GM15510 (cell line): ENCODE data around the gene DDN.

Source experiments
- POLR2A ChIP-seq: IDR thresholded peaks from 3 replicates; pipeline ENCODE4 v1.6.1; 2011; ENCODE audit warnings: borderline replicate concordance; ENCODE audit not compliant: insufficient read length; ENCODE audit errors: extremely low read depth

The DDN gene

GRCh38 chr12:49010092-49010668 is 11.0 kb upstream of the DDN start:
- TF ChIP-seq POLR2A: no peak

GRCh38 chr12:49008943-49009342 is 9.8 kb upstream of the DDN start:
- TF ChIP-seq POLR2A: no peak

DNA sequence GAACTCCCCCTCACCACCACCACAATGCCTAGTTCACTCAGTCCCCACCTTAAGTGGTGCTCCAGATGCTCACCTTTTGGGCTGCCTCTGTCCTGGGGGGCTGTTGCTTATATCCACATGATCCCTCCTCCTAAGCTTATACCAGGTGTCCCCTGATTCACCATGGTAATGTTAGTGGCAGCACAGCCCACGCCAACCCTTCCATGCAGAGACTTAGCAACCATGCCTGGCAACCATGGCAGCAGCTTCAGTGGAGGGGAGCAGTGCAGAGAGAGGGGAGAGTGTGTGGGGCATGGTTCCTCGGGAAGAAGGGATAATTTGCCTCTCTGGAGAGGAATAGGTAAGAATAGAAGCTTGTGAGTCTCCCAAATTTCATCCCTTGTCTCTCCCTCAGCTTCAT is 1.2 kb upstream of the DDN start:
- no peak for TF ChIP-seq POLR2A

DNA sequence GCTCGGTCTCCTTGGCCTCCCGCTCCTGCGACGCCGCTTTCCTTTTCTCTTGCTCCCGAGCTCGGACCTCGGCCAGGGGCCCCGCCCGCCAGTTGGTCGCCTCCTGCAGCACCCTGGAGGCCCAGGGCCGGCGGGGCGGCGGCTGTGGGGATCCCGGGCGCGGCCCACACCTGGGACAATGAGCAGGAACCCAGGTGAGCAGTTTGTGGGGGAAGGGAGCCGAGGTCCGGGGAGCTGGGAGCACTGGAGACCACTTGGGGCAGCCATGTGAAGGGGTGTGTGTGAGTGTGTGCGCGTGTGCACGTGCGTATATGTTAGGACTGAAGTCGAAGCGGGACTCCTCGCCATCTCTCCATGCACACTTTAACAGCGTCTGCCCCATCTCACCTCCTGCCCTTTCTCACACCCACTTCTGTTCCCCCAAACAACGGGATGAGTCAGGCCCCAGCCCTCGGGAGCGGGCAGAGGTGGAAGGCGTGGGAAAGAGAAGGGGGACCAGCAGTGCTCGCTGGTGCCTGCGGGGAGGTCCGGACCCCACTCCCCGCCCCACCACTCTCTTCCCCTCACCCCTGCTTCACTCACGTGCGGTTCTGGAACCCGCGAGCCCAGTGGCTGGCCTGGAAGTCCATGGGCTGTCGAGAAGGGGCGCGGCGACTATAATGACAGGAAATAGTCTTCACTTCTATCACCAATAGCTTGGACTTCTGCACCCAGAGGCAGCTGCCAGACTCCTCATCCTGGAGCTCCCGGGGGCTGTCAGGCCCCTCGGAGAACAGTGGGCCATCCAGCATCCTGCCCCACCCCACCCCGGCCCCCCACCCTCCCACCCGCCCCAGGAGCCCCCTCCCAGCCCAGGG is 450 bp downstream of the DDN start:
- no peak for TF ChIP-seq POLR2A

GRCh38 chr12:48997719-48998496 is 1.3 kb downstream of the DDN start:
- peak; percentile 69 for TF ChIP-seq POLR2A

DNA sequence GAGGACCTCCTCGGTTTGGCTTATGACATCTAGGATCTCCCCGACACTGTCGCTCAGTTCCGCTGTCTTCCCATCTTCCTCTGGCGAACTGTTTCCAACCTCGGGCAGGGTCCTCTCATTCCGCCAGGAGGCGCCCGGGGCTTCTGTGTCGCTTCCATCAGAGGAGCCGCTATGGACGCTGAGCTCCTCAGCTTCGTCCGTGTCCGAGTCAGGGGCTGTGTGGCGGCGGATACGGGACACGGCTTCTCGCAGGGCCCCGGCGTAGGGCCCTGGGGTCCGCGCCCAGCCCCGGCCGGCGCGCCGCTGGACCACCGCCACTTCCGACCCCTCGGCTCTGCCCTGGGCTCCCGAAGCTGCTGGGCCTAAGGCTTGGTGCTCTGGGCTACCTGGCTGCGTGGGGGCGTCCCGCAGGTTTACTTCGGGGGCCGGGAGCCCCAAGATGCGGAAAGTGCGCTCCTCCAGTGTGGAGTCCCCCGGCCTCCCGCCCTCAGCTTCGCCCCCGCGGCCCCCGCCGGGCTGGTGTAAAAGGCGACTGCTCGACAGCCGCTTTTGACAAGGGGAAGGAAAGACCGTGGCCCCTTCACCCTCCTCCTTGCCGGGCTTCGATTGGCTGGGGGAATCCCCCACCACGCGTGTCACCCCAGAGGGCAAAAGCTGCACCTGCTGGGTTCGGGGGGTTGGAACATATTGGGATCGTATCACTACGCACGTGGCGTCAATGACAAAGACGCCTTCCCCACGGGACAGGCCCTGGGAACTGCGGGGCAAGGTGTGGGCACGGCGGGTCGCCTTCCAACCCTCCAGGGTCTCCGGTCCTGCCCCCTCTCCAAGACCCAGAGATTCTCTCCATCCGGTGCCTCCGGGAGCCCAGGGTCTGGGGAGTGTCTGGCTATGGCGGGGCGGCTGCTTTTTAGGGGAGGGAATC is 2.1 kb downstream of the DDN start:
- no peak for TF ChIP-seq POLR2A

- TF ChIP-seq POLR2A: no peak
Observed at GRCh38 chr12:48995086-48995879, 3.9 kb downstream of the DDN start.

GRCh38 chr12:48994224-48995085 is 4.7 kb downstream of the DDN start:
- TF ChIP-seq POLR2A: no peak

- no peak for TF ChIP-seq POLR2A
Observed at GRCh38 chr12:48993787-48994186, 5.4 kb downstream of the DDN start.

GRCh38 chr12:48991247-48992050 is 7.7 kb downstream of the DDN start:
- no peak for TF ChIP-seq POLR2A

DNA sequence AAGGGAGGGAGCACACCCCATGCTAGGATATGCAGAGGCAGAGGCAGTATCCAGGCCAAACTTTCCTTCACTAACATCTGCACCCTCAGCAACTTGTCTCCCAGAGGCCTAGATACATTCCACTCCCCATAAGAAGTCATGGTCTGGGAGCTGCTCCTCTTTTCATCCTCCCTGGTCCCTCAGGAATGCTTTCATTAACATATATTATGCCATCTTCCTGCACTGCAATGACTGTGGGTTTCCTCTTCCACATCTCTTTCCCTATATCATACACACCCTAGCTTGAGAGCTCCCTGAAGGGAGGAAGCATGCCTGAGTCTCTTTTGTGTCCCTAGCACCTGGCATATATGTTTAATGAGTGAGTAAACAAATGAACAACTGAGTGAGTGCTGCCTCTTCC is 8.6 kb downstream of the DDN start:
- no peak for TF ChIP-seq POLR2A
